HG03103 (cell line): ENCODE data around the gene MPHOSPH9.
"Not testable (repeated sequence)": the region's sequence is repeated elsewhere in the genome, so short reads cannot be mapped to it uniquely, and the experiment has no call there.

Source experiments
- ATAC-seq: cut with Tn5 transposase; IDR thresholded peaks from one replicate; pipeline ENCODE4 v1.9.1; 2021; ENCODE audit warnings: low read depth; ENCODE audit not compliant: unreplicated experiment

Gene MPHOSPH9

GRCh38 chr12:123229051-123229450, 3.9 kb downstream of the MPHOSPH9 start:
- ATAC-seq: no peak

GRCh38 chr12:123227581-123228258, 5.2 kb downstream of the MPHOSPH9 start:
- ATAC-seq: no peak

- no peak for ATAC-seq
These were observed 7.5 kb downstream of the MPHOSPH9 start for GRCh38 chr12:123225443-123225842.

- no peak for ATAC-seq
These were observed 9.7 kb downstream of the MPHOSPH9 start for GRCh38 chr12:123223241-123223668.

GRCh38 chr12:123207815-123208214, 25.1 kb downstream of the MPHOSPH9 start:
- not testable (repeated sequence) for ATAC-seq

GRCh38 chr12:123206794-123207193, 26.1 kb downstream of the MPHOSPH9 start:
- ATAC-seq: not testable (repeated sequence)

GRCh38 chr12:123200414-123200813, 32.5 kb downstream of the MPHOSPH9 start:
- ATAC-seq: no peak

GRCh38 chr12:123199936-123200335, 33.0 kb downstream of the MPHOSPH9 start:
- ATAC-seq: no peak

GRCh38 chr12:123187637-123188036, 45.3 kb downstream of the MPHOSPH9 start:
- ATAC-seq: no peak

GRCh38 chr12:123180171-123180570, 52.8 kb downstream of the MPHOSPH9 start:
- no peak for ATAC-seq

- no peak for ATAC-seq
These were observed 61.0 kb downstream of the MPHOSPH9 start for GRCh38 chr12:123171967-123172366.

GRCh38 chr12:123167329-123167728, 65.6 kb downstream of the MPHOSPH9 start:
- no peak for ATAC-seq

- no peak for ATAC-seq
These were observed 67.4 kb downstream of the MPHOSPH9 start for GRCh38 chr12:123165537-123165936.

- no peak for ATAC-seq
These were observed 68.2 kb downstream of the MPHOSPH9 start for GRCh38 chr12:123164710-123165261.

- no peak for ATAC-seq
These were observed 68.7 kb downstream of the MPHOSPH9 start for GRCh38 chr12:123164222-123164621.

- no peak for ATAC-seq
These were observed 69.7 kb downstream of the MPHOSPH9 start for GRCh38 chr12:123163227-123163626.

GRCh38 chr12:123160801-123161487, 72.0 kb downstream of the MPHOSPH9 start:
- ATAC-seq: no peak

- ATAC-seq: no peak
These were observed 79.0 kb downstream of the MPHOSPH9 start for GRCh38 chr12:123153906-123154305.

- ATAC-seq: no peak
These were observed 80.1 kb downstream of the MPHOSPH9 start for GRCh38 chr12:123152833-123153232.

- ATAC-seq: no peak
These were observed 81.2 kb downstream of the MPHOSPH9 start for GRCh38 chr12:123151457-123152454.
